GM18519 (cell line): ENCODE measurements around the gene XPNPEP1.

Experiments
- ATAC-seq: cut with Tn5 transposase; IDR thresholded peaks from one replicate; pipeline ENCODE4 v1.9.1; 2021; ENCODE audit warnings: mild to moderate bottlenecking, moderate library complexity; ENCODE audit not compliant: unreplicated experiment, low FRiP score

XPNPEP1 gene

DNA sequence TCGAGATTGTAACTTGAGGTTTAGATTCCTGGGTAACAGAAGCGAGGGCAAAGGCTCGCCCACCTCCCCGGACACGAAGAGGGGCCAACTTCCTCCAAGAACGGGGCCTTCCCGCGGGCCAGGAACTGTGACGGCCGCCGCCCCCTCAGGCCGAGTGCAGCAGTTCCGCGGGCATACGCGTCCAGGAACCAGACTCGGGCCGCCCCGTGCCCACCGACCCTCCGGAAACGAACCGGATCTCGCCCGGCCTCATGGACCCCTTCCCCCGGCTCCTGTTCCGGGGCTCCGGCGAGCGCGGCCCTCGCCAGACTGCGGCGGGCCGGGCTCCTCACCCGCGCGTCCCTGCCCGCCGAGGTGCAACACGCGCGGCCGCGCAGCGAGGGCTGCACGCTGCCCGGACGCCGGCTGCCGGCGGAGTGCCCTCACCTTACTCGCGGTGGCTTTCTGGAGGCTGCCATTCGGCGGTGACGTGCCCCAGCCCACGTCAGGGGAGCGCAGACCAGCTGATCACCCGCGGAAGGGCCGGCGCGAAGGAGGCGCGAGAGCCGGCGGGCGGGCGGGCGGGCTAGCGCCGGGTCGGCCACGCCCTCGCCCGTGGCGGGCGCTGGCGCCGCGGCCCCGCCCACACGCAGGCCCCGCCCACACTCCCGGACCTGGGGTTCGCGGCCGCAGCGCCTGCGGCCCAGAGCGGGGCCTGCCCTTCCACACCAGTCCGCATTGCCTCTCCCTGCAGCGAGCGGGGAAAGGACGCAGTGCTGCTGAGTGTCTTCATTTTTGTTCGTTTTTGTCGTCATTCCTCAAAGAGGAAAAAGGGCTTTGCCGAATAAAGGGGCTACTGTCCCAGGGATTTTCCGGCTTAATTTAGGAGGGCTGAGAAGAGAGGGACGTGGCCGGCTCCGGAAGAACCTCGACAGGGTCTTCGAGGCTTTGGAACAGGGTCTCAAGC is at the start of gene XPNPEP1:
Gene XPNPEP1, minus strand, starts transcription at position 536 of the 946 bp plus-strand sequence. Its CDS starts 78 bp downstream, at position 458.
- ATAC-seq: peak; percentile 94

DNA sequence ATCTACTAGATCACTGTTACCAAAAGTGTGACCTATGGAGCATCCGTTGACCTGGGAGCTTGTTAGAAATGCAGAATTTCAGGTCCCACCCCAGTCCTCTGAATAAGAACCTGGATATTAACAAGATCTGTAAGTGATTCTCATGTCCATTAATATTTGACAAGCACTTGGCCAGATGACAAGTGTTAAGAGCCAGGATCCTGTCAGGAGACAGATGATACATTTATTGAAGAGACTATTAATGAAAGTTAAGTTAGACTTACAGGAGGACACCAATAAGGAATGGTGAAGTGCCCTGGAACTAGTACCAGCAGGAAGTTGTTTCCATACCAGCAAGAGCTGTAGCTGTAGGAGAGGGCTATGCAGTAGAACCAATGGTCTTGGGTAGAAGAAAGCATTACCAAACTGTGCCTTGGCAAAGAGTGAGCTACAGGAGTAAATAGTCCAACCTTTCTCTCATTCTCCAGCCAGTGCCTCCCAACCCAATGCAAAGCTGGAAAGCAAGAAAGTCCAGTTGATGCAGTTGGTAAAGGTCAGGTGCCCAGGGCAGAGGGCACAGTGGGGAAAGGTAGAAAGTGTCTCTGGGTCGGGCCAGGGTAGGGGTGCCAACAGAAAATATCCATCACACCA is 49.2 kb upstream of the XPNPEP1 start:
- ATAC-seq: no peak

DNA sequence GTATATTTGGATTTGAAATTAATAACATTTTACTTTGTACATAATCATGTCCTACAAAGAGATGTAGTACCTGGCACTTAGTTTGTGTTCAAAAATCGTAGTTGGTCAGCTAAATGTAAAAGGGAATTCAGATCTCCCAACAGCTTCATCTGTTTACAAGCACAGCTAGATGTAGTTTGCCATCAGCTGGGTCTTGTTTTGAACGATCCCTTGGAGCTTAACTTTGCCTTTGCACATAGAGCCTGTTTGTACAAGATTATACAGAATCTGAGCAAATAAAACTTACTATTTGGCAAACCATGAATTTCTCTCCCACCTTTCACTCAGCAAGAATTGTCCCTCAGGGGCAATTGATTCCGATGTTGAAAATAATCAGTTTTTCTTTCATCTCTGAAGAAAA is 48.3 kb upstream of the XPNPEP1 start:
- no peak for ATAC-seq

DNA sequence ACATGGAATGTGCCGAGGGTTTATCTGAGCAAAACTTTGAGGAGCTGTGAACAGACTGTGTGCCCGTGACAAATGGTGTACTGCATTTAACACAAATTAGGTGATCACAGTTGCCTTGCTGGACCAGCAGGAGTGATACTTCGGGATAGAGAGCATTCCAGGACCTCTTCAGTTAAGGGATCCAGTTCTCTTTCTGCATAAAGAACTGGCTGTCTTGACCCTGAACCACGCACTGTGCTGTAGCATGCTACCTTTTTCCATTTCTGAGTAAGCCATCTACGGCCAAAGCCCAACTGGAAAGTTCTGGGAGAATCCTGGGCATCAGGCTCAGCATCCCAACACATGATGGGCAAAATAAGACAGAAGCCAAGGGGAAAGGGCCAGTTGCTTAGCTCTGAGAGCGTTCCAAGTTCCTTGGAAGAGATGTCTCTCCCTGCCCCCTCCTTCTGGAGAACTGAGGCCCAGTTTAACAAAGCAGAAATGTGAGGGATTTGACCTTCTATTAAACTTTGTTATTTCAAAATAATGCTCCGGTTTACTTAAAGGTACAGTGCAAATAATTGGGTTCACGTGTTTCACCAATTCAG is 46.5 kb upstream of the XPNPEP1 start:
- ATAC-seq: no peak

DNA sequence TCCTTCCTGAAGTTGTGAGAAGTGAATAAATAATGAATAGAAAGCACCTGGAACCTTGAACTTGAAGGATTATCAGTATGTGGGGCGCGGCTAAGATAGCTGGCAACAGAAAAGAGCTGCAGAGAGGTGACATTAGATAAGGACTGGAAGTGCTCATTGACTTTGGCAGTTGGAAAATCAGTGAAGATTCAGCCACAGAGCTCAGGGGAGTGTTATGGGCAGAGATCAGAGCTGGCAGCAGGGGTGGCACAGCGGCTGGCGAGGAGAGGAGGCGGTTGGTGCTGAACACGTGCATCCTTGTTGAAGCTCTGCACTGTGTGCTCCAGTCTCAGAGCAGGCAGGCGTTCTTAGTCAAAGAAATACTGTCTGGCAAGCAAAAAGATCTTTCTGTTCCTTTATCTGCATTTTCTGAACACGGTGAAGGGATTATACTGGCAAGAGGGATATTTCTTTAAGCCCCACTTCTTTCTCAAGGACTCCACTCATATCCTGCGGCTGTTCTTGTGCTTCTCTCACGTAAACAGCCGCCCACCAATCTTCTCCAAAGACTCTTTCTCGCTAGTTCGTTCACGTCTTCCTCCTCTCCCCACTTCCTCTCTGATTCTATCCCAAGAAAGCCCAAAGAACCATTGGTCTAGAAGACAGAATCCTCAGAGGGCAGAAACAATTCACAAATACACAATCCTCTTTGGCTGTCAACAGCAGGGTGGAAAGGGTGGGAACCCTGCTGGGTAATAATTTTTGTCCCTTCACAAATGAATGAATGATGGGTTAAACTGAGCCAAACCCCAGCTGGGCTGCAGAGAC is 45.8 kb upstream of the XPNPEP1 start:
- ATAC-seq: no peak

DNA sequence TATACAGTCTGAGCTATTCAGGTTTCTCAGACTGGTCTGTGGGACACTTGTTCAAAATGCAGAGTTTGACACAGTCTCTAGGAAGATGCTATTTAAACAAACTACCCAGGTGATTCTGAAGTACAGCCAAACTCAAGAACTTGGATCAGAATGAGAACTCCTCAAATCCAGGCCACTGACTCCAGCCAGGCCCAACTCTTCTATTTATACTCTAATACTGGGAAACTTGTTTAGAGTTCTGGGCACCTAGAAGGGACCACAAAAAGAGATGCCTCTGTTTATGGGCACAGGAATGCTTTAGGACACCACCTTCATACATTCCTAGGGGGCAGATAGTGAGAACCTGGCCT is 44.4 kb upstream of the XPNPEP1 start:
- no peak for ATAC-seq

DNA sequence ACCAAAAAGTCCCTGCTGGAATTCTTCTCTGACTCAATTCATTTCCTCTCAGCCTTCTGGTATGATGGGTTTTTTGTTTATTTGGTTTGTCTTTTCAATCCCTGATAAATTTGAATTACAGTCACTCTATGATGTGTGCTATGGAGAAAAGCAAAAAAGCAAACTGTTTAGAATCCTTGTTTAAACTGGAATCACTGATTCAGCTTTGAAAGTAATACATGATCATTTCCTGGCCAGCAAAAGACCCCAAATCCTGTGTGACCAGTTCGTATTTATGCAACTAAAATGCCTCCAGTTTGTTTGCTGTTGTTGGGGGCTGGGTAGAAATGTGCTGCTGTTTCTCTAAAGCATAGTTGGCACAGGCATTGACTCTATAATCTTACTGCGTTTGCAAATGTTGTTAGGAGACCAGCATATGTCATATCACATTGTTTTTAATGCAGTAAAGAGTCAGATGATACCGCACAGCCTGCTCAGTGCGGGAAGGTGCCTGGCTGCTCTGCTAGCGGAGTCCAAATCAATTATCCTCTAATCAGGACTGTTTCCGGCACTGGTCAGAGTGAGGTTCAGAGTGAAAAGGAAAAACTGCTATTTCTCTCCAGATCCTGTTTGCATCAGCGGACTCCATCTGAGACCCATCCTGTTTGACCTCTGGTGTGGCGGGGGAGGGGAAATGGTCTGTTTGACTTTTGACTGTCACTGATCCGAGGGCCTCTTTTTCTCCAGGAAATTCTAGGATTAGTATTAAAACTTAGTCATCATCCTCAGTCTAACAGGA is 43.8 kb upstream of the XPNPEP1 start:
- ATAC-seq: no peak

DNA sequence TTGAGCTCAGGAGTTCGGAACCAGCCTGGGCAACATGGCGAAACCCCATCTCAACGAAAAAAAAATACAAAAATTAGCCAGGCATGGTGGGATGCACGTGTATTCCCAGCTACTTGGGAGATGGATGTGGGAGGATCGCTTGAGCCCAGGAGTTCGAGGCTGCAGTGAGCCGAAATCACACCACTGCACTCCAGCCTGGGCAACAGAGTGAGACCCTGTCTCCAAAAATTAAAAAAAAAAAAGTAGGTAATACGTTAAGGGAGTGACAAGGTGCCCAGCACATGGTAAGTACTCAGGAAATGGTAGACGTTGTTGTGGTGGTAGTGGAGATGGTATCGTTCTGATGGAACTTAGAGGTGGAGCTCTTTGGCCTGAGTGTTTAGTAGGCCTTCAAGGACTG is 41.0 kb upstream of the XPNPEP1 start:
- ATAC-seq: no peak

DNA sequence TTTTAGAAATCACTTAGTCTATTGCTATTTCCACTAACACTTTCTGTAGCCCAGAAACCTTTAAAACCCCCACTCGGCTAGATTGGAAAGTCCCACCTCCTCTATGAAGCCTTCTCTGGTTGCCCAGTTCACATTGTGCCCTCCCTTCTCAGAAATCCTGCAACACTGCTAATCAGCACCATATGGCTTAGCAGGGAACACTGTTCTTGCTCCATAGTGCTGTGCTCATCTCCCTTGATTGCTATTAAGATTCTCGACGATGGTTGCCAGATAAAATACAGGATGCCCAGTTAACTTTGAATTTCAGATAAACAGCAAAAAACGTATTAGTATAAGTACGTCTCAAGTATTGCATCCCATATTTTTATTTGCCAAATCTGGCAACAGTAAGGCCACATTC is 40.1 kb upstream of the XPNPEP1 start:
- ATAC-seq: no peak

DNA sequence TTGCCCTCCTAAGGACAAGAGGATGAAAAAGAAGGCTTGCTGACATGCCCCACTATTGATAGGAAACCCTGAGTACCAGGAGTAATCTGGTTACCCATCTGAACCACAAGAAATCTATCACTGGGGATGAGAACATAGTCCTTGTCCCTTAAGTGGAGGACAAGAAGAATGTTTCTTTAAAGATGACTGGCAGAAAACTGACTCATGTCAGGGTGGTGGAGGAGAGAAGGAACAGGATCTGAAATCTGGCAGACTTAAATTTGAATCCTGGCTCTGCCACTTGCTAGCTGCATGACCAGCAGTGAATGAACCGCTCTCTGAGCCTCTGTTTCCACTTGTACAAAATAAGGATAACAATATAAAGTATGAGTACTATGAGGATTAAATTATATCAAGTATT is 38.9 kb upstream of the XPNPEP1 start:
- no peak for ATAC-seq

DNA sequence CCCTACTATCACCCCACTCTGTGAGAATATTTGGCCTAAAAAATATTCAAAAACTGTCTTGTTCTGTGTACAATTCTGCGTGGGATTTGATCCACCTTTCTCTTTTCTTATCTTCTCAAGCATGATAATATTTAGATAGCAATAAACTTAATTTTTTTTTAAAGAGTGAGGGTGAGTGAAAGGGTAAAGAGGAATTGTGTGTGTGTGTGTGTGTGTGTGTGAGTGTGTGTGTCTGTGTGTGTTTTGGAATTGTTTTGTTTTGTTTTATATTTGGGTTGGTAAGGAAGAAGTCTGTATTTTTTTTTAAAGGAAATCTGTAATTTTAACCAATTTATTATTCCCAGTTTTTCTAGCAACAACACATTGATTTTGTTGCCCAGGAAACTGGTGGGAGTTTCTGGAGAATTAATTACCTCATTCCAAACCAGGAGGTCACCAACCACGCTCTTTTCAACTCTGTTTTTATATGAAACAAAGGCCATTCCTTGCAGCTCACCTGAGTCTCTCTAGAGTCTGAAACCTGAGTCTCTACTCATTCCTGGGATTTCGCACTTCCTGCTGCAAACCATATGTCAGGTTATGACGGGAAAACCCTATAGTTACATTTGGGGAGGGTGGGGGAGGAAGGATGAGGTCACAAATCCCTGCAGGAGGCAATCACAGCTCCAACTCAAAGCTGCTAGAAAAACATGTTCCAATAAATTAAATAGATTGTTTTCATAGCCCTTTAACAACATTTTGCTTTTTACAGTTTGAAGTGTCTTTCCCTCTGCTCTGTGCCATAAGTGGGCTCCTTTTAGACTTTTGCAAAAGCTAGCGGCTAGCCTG is 38.1 kb upstream of the XPNPEP1 start:
- no peak for ATAC-seq

DNA sequence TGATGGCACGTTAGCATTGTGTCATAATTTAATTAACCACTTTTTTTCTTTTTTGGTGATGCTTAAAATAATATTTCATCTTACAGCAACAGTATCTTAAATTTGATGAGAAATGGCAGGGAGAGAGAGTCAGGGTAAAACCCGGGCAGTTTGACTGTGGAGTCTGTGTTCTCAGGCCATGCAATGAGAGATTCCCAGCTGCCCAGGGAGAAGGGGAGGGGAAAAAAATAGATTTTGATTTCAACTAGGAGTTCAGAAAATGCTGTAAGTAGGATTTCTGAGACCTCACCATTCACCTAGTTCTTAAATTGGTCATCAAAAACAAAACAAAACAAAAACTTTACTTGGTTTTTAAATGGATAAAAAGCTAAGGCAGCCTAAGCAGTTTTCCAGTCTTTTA is 37.4 kb upstream of the XPNPEP1 start:
- ATAC-seq: no peak

DNA sequence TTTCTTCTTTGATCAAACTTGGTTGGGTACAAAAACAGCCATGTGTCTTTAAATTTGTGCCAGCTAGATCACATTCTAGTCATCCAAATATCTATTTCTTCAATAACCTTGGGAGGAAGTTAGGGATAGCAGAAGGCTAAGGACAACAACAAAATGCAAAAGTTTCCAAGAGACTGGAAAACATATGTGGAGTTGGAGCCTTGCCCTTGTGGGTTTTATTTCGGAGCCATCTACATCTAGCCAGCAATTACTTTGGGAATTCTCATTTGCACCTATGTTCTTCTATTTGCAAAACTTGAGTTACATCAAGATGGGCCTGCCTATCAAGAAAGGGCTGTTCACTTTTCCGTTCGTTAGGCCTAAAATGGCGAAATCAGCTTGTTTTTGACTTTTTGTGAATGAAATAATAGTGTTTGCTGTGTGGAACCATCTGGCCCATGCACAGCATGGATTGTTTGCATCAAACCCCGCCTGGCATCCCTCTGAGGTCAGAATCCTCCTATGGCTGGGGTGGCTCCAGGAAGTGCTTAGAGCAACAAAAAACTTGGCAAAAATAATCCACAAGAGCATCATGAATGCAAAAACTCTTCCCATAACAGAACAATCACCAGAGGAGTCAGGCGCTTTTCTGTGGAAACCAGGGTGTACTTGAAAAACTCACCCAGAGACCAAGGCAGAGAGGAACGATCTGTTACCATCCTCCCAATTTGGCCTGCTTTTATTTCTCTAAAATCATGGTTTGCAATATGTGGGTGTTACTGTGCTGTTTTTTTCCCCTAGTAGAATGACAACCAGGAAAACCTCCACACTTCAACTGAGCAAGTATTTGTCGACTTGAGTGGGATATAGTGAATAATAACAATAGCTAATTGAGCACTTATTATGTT is 36.2 kb upstream of the XPNPEP1 start:
- no peak for ATAC-seq

DNA sequence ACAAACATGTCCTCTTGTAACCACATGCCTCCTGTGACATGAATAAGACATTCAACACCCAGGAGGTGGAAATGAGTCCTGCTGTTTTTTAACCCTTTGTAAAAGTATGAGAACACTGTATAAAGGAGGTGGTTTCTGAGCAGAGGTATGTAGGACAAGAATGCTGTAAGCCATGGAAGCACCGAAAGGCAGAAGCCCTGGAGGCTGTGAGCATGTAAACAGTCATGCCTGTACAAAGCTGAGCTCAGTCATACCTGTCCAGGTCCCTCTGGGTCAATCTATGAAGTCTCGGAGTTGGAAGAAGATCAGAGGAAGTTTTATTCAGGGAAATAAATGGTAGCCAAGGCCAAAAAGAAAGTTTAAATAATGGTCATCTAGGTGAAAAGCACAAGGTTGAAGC is 34.7 kb upstream of the XPNPEP1 start:
- ATAC-seq: no peak

DNA sequence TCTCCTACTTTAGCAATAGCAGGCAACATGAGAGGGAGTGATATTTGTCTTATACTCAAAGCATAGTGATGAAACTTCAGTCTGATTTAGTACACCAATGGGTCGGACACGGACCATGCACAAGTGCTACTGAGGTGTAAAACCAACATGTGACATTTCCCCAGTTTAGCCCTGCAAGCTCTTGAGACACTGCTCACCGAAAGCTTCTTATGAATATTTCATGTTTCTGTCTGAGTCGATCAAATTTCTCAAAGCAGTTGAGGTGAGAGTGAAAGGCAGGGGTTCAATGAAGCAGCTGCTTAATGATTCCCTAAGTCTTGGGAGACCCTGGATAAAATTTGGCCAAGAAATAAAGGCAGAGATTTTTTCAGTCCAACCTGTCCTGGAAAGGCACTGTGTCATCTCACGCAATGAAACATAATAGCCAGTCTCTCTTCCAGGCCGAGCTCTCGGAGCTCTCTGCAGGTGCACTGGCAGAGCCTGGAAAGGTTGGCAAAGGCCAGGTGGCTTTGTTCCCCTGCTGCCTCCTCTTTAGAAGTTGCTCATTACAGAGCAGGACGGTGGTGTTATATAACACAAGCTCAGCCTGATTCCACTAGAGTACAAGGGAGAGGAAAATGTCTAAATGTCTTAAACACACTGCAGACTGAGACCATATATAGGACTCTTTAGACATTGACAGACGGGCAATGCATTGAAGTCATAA is 33.9 kb upstream of the XPNPEP1 start:
- ATAC-seq: peak; percentile 94

DNA sequence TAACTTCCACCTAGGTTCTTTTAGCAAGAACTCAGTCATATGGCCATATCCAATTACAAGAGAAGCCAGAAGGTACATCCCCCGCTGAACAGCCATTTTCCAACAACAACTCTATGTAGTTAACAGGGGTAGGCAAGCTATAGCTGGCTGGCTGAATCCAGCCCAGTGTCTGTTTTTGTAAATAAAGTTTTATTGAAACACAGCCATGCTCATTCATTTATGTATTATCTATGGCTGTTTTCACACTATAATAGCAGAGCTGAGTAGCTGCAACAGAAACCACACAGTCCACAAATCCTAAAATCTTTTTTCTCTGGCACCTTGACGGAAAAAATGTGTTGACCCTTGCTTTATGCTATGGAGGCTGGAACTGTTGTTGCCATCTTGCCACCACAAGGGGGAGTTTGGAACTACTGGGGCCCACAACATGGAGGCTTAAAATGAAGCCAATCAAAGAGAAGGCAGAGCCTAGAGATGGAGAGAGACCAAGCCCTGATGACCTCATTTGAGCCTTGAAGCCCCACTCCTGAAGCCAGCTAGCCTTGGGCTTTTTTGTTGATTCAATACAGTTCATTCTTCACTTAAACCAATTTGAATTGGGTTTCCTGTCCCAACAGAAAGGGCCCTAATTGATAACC is 33.3 kb upstream of the XPNPEP1 start:
- ATAC-seq: peak; percentile 62

DNA sequence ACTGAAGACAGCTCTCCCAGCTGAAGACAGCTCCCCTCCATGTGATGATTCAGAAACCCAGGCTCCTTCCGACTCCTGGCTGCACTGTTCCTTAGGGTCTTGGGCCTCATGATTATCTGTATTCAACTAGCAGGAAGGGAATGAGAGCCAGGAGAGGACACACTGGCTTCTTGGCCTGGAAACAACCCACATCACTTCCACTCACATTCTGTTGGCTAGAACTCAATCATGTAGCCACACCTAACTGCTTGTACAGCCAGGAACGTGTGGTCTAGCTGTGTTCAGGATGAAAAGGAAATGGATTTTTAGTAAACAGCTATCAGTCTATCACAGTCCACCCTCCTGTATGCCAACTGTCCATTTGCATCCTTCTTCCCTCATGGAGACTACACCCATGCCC is 30.5 kb upstream of the XPNPEP1 start:
- no peak for ATAC-seq
